Ishikawa (cell line): ENCODE data around the gene PPP1R37.

Source experiments
- CEBPB ChIP-seq: IDR thresholded peaks from 2 replicates; pipeline ENCODE4 v1.6.1; 2012
- CREB1 ChIP-seq: IDR thresholded peaks from 2 replicates; pipeline ENCODE4 v1.6.1; 2012; ENCODE audit warnings: low read depth
- EGR1 ChIP-seq: IDR thresholded peaks from 2 replicates; pipeline ENCODE4 v1.6.1; 2012
- EP300 ChIP-seq: IDR thresholded peaks from 2 replicates; pipeline ENCODE4 v1.6.1; 2012; ENCODE audit warnings: borderline replicate concordance
- FOXM1 ChIP-seq: IDR thresholded peaks from 2 replicates; pipeline ENCODE4 v1.6.1; 2012; ENCODE audit warnings: low read depth, borderline replicate concordance
- NFIC ChIP-seq: IDR thresholded peaks from 2 replicates; pipeline ENCODE4 v1.6.1; 2012
- RAD21 ChIP-seq: IDR thresholded peaks from 2 replicates; pipeline ENCODE4 v1.6.1; 2012; ENCODE audit warnings: low read depth
- TAF1 ChIP-seq: IDR thresholded peaks from 2 replicates; pipeline ENCODE4 v1.6.1; 2012; ENCODE audit warnings: low read depth, mild to moderate bottlenecking
- TCF12 ChIP-seq: IDR thresholded peaks from 2 replicates; pipeline ENCODE4 v1.6.1; 2012; ENCODE audit warnings: low read depth
- TEAD4 ChIP-seq: IDR thresholded peaks from 2 replicates; pipeline ENCODE4 v1.6.1; 2012
- YY1 ChIP-seq: IDR thresholded peaks from 2 replicates; pipeline ENCODE4 v1.6.1; 2012; ENCODE audit warnings: low read depth
- ZBTB7A ChIP-seq: IDR thresholded peaks from 2 replicates; pipeline ENCODE4 v1.6.1; 2012; ENCODE audit warnings: low read depth
- TF ChIP-seq, protein P1 (sequence below): IDR thresholded peaks from 2 replicates; pipeline ENCODE4 v1.6.1; 2012; ENCODE audit warnings: low read depth, mild to moderate bottlenecking
- TF ChIP-seq, protein P2 (sequence below): IDR thresholded peaks from 2 replicates; pipeline ENCODE4 v1.6.1; 2012
- TF ChIP-seq, protein P3 (sequence below): IDR thresholded peaks from 2 replicates; pipeline ENCODE4 v1.6.1; 2012

PPP1R37 gene

DNA sequence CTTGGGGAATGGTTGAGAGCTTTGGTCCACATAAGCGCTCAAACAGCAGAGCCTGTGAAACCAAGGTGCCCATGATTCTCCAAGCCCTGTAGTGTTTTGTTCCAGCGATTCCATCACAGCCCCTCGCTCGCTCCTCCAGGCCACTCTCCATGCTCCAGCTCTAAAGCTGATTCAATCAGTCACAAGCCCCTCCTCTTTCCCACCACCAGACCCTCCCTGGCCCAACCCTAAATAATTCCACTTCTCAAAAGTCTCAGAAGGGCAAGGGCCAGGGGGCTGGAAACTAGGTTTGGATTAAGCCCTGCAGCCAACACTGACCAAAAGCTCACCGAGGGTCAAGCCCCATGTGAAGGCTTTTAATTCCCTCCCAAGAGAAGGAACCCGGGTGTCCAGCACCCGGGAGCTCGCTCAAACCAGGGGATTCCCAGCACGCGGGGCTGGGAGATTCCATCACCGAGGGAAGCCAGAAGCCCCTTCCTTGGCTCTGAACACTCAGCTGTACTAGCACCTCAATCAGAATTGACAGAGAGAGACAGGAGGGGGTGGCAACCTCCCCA lies 18.2 kb upstream of the PPP1R37 start:
- TF ChIP-seq TAF1 (no peak), TEAD4 (no peak), CREB1 (no peak), TCF12 (no peak), FOXM1 (no peak), RAD21 (no peak), EP300 (no peak), CEBPB (no peak), YY1 (no peak), NFIC (no peak), ZBTB7A (no peak), EGR1 (no peak)
- TF ChIP-seq, protein P1, sequence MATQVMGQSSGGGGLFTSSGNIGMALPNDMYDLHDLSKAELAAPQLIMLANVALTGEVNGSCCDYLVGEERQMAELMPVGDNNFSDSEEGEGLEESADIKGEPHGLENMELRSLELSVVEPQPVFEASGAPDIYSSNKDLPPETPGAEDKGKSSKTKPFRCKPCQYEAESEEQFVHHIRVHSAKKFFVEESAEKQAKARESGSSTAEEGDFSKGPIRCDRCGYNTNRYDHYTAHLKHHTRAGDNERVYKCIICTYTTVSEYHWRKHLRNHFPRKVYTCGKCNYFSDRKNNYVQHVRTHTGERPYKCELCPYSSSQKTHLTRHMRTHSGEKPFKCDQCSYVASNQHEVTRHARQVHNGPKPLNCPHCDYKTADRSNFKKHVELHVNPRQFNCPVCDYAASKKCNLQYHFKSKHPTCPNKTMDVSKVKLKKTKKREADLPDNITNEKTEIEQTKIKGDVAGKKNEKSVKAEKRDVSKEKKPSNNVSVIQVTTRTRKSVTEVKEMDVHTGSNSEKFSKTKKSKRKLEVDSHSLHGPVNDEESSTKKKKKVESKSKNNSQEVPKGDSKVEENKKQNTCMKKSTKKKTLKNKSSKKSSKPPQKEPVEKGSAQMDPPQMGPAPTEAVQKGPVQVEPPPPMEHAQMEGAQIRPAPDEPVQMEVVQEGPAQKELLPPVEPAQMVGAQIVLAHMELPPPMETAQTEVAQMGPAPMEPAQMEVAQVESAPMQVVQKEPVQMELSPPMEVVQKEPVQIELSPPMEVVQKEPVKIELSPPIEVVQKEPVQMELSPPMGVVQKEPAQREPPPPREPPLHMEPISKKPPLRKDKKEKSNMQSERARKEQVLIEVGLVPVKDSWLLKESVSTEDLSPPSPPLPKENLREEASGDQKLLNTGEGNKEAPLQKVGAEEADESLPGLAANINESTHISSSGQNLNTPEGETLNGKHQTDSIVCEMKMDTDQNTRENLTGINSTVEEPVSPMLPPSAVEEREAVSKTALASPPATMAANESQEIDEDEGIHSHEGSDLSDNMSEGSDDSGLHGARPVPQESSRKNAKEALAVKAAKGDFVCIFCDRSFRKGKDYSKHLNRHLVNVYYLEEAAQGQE, result no peak
- TF ChIP-seq, protein P2, sequence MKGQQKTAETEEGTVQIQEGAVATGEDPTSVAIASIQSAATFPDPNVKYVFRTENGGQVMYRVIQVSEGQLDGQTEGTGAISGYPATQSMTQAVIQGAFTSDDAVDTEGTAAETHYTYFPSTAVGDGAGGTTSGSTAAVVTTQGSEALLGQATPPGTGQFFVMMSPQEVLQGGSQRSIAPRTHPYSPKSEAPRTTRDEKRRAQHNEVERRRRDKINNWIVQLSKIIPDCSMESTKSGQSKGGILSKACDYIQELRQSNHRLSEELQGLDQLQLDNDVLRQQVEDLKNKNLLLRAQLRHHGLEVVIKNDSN, result no peak
- TF ChIP-seq, protein P3, sequence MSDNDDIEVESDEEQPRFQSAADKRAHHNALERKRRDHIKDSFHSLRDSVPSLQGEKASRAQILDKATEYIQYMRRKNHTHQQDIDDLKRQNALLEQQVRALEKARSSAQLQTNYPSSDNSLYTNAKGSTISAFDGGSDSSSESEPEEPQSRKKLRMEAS, result no peak

DNA sequence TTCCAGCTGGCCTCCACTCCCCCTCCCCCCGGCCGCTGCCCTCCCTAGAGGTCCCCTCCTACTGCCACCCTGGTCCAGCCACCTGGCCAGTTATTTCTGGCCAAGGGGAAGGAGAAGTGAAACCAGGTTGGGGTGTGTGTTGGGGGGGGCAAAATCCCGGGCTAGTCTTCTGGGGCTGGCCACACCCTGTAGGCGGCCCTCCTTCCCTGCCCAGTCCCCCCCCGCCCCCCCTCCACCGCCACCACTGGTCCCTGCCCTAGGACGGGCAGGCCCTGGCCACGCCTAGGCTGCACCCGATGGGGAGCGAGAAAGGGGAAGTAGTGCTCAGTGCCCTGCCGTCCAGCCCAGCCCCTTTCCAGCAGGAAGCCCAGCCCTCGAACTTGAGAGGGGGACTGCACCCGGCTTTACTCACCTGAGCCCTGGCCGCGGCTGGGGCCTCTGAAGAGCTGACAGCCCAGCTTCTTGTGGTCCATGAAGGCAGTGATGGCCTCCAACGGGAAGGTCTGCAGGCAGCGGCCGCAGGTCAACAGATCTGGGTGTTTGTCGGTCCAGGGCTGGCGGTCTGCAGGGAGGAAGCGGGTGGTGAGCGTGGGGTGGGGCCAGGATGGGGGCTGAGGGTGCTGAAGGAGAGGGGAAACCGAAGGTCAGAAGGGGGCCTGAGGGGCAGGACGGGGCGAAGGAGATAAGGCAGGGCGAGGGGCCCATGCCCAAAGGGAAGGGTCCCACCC lies 17.5 kb upstream of the PPP1R37 start:
- TF ChIP-seq, protein P3, result no peak
- TF ChIP-seq ZBTB7A (no peak), EGR1 (no peak), CREB1 (no peak), TCF12 (0 out of 2 replicates have a peak, but pooled peaks have one; percentile 33), NFIC (no peak), TAF1 (peak; percentile 19; the same call in 1 of the 2 replicates)

DNA sequence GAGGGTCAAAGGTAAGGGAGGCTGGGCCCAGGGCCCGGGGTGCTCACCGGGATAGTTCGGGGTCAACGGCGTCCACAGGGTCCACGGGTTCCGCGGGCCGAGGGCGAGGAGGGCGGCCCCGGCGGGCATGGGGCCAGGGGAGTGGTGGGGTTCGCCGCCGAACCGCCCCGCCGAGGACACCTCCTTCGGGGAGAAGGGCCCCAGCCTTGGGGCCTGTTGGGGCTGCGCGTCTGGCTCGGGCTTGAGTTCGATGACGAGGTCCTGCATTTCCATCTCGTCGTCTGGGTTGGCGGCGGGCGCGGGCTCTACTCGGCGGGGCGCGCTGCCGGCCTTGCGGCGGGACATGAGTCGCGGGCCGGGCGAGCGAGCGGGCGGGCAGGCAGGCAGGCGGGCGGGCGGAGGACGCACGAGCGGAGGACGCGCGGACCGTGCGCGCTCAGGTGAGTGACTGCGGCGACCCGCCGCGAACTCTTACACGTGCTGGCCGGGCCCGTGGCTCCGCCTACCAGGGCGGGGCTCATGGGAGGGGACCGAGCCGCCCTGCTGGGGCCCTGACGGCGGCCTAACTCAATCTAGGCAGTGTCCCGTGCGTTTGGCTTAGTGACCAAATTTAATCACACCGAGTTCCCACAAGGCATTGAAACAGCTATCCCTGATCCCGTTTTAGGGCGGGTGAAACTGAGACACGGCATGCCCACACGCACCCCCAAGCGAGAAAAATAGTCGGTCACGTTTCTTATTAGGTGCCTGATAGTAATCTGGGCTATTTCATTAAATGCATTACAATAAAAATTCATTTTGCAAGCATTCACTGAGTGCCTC lies 16.7 kb upstream of the PPP1R37 start, which contains the start of gene ZNF296:
ZNF296 (minus strand) TSS at position 450 of the 822 bp plus-strand sequence; CDS start at position 345, 105 bp downstream.
- TF ChIP-seq, protein P2, result peak; percentile 70
- TF ChIP-seq NFIC, result no peak; the same call in 1 of the 2 replicates
- peak; percentile 25; the same call in 1 of the 2 replicates for TF ChIP-seq TCF12
- no peak for TF ChIP-seq EGR1
- no peak for TF ChIP-seq CREB1
- TF ChIP-seq TAF1, result no peak
- TF ChIP-seq, protein P1, result no peak
- TF ChIP-seq CEBPB, result no peak
- no peak for TF ChIP-seq FOXM1
- TF ChIP-seq TEAD4, result 0 out of 2 replicates have a peak, but pooled peaks have one; percentile 4
- TF ChIP-seq YY1, result no peak
- TF ChIP-seq, protein P3, result peak; percentile 86
- TF ChIP-seq RAD21, result no peak
- no peak for TF ChIP-seq EP300
- TF ChIP-seq ZBTB7A, result peak; percentile 87

DNA sequence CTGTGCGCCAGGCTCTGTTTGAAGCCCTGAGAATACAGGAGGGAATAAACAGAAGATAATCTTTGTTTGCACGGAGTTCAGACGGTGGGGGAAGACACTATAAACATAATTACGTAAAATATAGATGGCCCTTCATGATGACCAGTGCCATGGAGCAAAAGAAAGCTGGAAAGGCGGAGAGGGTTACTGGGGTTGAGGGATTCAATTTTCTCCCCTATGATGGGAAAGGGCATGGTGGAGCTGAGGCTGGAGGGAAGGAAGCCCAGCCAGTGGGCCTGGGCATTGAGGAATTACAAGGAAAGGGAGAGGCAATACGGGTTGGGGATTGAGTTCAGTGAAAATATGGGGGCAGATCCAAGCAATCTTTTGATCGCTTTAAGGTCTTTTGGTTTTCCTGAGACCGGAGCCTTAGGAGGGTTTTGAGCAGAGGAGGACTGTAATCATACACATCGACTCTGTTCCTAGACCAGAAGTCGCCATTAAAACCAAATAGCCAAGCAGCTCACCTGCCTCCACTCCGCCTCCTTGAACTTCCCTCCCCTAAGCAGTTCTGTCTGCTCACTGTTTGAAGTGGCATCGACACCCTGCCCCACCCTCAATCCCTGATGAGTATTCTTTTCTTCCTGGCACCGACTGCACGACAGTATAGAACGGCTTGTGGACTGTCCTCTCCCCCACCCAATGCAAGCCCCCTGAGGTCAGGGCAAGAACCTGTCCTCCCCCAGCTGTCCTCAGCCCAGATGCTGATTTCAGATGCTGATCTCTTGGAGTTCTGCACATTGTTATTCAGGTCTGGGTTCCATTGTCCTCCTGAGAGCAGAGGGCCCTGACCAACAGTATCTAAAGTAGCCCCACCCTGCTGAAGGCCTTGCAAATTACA lies 15.9 kb upstream of the PPP1R37 start:
- TF ChIP-seq ZBTB7A, result no peak
- no peak for TF ChIP-seq NFIC
- TF ChIP-seq CREB1, result no peak
- TF ChIP-seq TEAD4, result no peak
